ELF-1 (cell line): Measurements from ENCODE around the gene CNTN6.
A peak's percentile ranks its signal among the peaks of the same experiment; 100 is the strongest.

ENCODE experiments used
- DNase-seq: peaks from one replicate; pipeline ENCODE4 v3.0.0-alpha.2; 2016; ENCODE audit warnings: low read depth, low spot score

Gene CNTN6

GRCh38 chr3:1421577-1421976 is 328.8 kb downstream of the CNTN6 start:
- no peak for DNase-seq

GRCh38 chr3:1423566-1424089 is 330.8 kb downstream of the CNTN6 start:
- no peak for DNase-seq

- DNase-seq, result peak; percentile 4
These were observed 346.6 kb downstream of the CNTN6 start for GRCh38 chr3:1439395-1439794.

GRCh38 chr3:1442271-1442670 is 349.4 kb downstream of the CNTN6 start:
- DNase-seq, result no peak

- DNase-seq, result no peak
These were observed 351.4 kb downstream of the CNTN6 start for GRCh38 chr3:1444195-1444594.

- DNase-seq, result no peak
These were observed 353.7 kb downstream of the CNTN6 start for GRCh38 chr3:1446531-1446930.

- DNase-seq, result no peak
These were observed 354.6 kb downstream of the CNTN6 start for GRCh38 chr3:1447452-1447851.

- DNase-seq, result no peak
These were observed 355.6 kb downstream of the CNTN6 start for GRCh38 chr3:1448443-1448842.
